H1 (cell line): ENCODE measurements around the gene IKZF3. TPM values are rescaled to one million over a fixed set of nuclear protein-coding genes. Genes with fewer than 3 reads are reported as not detected.

Experiments
- BCL11A ChIP-seq, 2 experiments: IDR thresholded peaks; one replicate each; pipeline ENCODE4 v1.6.1; 2011; ENCODE audit warnings: low read depth in 2 of 2, low read length in 2 of 2, mild to moderate bottlenecking in 2 of 2
- EGR1 ChIP-seq: IDR thresholded peaks from 2 replicates; pipeline ENCODE4 v1.6.1; 2011; ENCODE audit warnings: low read depth, low read length, borderline replicate concordance
- SIX5 ChIP-seq: IDR thresholded peaks from 2 replicates; pipeline ENCODE4 v1.6.1; 2011; ENCODE audit warnings: mild to moderate bottlenecking, low read depth, low read length
- SUZ12 ChIP-seq: fragments of 200-600 bp; sonication (generic); IDR thresholded peaks from 2 replicates; pipeline ENCODE4 v1.6.1; 2012; ENCODE audit warnings: mild to moderate bottlenecking, inconsistent platforms, low read length, moderate library complexity, mixed read lengths
- TAF1 ChIP-seq: IDR thresholded peaks from 2 replicates; pipeline ENCODE4 v1.6.1; 2011; ENCODE audit warnings: mild to moderate bottlenecking, low read depth, low read length
- polyA plus RNA-seq, 7 experiments: library from polyadenylated mRNA; depleted of rRNA in 3 of 7; stranded (reverse) in 5 of 7; unstranded in 2 of 7; fragments of >200 nt in 5 of 7; fragments of 200-250 nt in 2 of 7; gene quantifications; 1 replicate in 5 of 7; 2 replicates in 1 of 7; 4 replicates in 1 of 7; pipeline versions ENCODE4 v1.2.1 to v1.2.3, GENCODE V29; 2011 to 2013; ENCODE audit warnings: missing spikeins in 2 of 7, mixed read lengths in 2 of 7
- total RNA-seq: library from RNA; stranded (reverse); fragmentation: NEBNext Ultra II Directional; extraction: Animal tissue kit (Norgen Biotek cat#: 25700); gene quantifications from 2 replicates; pipeline ENCODE4 v1.2.1, GENCODE V29; 2021
- TF ChIP-seq, protein P1 (sequence below): fragments of 300-600 bp; sonication (generic); IDR thresholded peaks from 2 replicates; pipeline ENCODE4 v1.7.1; 2012; ENCODE audit warnings: low read length, moderate library complexity, mild to moderate bottlenecking, inconsistent platforms; ENCODE audit not compliant: insufficient replicate concordance

The IKZF3 gene
- total and polyA plus RNA-seq, 2 of the 8 experiments (the other 6 are each of a cell fraction or from before 2014, with no cell fraction given): 0.23 to 0.56 TPM

GRCh38 chr17:39810939-39811728 lies 53.0 kb downstream of the IKZF3 start (continued):
- TF ChIP-seq, protein P1, sequence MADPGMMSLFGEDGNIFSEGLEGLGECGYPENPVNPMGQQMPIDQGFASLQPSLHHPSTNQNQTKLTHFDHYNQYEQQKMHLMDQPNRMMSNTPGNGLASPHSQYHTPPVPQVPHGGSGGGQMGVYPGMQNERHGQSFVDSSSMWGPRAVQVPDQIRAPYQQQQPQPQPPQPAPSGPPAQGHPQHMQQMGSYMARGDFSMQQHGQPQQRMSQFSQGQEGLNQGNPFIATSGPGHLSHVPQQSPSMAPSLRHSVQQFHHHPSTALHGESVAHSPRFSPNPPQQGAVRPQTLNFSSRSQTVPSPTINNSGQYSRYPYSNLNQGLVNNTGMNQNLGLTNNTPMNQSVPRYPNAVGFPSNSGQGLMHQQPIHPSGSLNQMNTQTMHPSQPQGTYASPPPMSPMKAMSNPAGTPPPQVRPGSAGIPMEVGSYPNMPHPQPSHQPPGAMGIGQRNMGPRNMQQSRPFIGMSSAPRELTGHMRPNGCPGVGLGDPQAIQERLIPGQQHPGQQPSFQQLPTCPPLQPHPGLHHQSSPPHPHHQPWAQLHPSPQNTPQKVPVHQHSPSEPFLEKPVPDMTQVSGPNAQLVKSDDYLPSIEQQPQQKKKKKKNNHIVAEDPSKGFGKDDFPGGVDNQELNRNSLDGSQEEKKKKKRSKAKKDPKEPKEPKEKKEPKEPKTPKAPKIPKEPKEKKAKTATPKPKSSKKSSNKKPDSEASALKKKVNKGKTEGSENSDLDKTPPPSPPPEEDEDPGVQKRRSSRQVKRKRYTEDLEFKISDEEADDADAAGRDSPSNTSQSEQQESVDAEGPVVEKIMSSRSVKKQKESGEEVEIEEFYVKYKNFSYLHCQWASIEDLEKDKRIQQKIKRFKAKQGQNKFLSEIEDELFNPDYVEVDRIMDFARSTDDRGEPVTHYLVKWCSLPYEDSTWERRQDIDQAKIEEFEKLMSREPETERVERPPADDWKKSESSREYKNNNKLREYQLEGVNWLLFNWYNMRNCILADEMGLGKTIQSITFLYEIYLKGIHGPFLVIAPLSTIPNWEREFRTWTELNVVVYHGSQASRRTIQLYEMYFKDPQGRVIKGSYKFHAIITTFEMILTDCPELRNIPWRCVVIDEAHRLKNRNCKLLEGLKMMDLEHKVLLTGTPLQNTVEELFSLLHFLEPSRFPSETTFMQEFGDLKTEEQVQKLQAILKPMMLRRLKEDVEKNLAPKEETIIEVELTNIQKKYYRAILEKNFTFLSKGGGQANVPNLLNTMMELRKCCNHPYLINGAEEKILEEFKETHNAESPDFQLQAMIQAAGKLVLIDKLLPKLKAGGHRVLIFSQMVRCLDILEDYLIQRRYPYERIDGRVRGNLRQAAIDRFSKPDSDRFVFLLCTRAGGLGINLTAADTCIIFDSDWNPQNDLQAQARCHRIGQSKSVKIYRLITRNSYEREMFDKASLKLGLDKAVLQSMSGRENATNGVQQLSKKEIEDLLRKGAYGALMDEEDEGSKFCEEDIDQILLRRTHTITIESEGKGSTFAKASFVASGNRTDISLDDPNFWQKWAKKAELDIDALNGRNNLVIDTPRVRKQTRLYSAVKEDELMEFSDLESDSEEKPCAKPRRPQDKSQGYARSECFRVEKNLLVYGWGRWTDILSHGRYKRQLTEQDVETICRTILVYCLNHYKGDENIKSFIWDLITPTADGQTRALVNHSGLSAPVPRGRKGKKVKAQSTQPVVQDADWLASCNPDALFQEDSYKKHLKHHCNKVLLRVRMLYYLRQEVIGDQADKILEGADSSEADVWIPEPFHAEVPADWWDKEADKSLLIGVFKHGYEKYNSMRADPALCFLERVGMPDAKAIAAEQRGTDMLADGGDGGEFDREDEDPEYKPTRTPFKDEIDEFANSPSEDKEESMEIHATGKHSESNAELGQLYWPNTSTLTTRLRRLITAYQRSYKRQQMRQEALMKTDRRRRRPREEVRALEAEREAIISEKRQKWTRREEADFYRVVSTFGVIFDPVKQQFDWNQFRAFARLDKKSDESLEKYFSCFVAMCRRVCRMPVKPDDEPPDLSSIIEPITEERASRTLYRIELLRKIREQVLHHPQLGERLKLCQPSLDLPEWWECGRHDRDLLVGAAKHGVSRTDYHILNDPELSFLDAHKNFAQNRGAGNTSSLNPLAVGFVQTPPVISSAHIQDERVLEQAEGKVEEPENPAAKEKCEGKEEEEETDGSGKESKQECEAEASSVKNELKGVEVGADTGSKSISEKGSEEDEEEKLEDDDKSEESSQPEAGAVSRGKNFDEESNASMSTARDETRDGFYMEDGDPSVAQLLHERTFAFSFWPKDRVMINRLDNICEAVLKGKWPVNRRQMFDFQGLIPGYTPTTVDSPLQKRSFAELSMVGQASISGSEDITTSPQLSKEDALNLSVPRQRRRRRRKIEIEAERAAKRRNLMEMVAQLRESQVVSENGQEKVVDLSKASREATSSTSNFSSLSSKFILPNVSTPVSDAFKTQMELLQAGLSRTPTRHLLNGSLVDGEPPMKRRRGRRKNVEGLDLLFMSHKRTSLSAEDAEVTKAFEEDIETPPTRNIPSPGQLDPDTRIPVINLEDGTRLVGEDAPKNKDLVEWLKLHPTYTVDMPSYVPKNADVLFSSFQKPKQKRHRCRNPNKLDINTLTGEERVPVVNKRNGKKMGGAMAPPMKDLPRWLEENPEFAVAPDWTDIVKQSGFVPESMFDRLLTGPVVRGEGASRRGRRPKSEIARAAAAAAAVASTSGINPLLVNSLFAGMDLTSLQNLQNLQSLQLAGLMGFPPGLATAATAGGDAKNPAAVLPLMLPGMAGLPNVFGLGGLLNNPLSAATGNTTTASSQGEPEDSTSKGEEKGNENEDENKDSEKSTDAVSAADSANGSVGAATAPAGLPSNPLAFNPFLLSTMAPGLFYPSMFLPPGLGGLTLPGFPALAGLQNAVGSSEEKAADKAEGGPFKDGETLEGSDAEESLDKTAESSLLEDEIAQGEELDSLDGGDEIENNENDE: no peak
- no peak for TF ChIP-seq BCL11A (IDR thresholded peaks at IDR 0.05; ENCODE audit: low read depth in 2 of 2, low read length in 2 of 2)
- no peak for TF ChIP-seq SUZ12
- TF ChIP-seq EGR1: no peak
- no peak for TF ChIP-seq TAF1
- TF ChIP-seq SIX5: no peak
